D721Med (cell line): ENCODE data around the gene MANSC4.

ENCODE experiments used
- DNase-seq: peaks from one replicate; pipeline ENCODE4 v3.0.0; 2011; ENCODE audit warnings: low spot score; ENCODE audit not compliant: insufficient read length
- FAIRE-seq: peaks from 2 replicates; lab custom pipeline; 2011; peaks lifted over from hg19 to GRCh38; lab: Jason Lieb, UNC
- TF ChIP-seq, protein P1 (sequence below): IDR thresholded peaks from 2 replicates; pipeline ENCODE4 v1.5.1; 2012; ENCODE audit warnings: mild to moderate bottlenecking, control low read depth; ENCODE audit not compliant: insufficient read depth; ENCODE audit errors: missing control alignments

Gene MANSC4

DNA sequence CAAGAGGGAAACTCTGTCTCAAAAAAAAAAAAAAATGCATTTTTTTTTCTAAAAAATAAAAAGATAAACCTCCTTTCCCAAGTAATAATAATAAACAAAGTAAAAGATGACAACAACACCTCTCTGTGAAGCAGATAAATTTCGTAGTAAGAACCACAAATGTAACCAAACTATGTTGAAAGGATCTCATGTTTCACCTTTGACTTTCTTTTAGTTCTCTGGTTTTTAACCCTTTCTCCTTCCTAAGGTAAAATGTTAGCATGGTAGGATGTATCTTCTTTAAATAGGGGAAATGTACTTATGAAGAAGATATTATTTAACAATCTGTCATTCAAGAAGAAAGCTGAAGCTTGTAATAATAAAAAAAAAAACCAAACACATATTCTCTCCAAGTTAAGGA, 1.8 kb downstream of the MANSC4 start:
- no peak for DNase-seq
- FAIRE-seq = no peak
- TF ChIP-seq, protein P1, sequence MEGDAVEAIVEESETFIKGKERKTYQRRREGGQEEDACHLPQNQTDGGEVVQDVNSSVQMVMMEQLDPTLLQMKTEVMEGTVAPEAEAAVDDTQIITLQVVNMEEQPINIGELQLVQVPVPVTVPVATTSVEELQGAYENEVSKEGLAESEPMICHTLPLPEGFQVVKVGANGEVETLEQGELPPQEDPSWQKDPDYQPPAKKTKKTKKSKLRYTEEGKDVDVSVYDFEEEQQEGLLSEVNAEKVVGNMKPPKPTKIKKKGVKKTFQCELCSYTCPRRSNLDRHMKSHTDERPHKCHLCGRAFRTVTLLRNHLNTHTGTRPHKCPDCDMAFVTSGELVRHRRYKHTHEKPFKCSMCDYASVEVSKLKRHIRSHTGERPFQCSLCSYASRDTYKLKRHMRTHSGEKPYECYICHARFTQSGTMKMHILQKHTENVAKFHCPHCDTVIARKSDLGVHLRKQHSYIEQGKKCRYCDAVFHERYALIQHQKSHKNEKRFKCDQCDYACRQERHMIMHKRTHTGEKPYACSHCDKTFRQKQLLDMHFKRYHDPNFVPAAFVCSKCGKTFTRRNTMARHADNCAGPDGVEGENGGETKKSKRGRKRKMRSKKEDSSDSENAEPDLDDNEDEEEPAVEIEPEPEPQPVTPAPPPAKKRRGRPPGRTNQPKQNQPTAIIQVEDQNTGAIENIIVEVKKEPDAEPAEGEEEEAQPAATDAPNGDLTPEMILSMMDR = no peak

DNA sequence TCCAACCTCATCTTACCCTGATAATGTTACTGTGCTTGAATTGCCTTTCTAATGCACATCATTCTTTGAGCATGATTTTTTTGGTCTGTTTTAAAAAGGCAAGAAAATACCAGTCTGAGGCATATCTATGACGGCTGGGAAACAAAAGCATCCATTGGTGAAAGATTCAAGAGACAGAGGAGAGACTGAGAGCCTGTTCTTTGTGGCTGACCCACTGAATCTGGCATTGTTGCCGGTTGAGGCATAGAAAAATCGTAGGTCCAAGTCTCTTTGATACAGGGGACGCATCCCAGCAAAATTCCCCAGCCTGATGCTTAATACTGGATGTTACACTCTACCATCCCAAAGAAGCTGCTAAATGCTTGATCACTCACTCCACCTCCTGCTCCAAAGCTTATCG, 2.9 kb downstream of the MANSC4 start:
- FAIRE-seq (no peak), DNase-seq (no peak)
- TF ChIP-seq, protein P1 = no peak

DNA sequence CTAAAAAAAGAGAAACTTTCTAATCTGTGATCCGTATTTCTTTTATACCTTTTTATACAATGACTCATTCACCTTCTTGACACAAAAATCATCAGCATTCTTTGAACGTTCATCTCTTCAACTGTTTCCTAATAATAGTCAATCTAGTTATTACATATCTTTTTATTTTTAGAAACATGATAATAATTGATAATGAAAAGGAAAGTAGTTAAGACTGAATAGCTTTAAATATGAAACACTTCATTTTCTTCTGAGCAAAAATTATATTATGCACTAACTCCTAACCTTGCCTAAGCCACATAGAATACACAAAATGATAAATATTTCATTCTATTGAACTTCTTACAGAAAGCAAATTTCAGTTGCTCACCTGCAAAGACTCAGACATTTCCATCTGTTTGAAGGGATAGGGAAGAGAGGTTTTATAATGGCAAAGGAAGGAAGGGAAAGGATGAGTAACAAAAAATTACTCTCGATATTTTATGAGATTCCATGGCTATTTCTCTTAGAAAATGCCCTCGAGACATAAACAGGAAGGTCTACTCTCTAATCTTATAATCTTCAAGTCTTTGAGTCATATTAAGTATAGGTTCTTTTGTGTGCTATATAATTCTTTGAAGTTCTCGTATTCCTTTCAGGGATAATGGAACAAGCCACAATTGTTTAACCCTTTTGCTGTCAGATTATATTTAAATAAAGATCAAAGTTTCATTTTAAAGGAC, 7.5 kb downstream of the MANSC4 start:
- FAIRE-seq (no peak), DNase-seq (no peak)
- TF ChIP-seq, protein P1 = no peak

DNA sequence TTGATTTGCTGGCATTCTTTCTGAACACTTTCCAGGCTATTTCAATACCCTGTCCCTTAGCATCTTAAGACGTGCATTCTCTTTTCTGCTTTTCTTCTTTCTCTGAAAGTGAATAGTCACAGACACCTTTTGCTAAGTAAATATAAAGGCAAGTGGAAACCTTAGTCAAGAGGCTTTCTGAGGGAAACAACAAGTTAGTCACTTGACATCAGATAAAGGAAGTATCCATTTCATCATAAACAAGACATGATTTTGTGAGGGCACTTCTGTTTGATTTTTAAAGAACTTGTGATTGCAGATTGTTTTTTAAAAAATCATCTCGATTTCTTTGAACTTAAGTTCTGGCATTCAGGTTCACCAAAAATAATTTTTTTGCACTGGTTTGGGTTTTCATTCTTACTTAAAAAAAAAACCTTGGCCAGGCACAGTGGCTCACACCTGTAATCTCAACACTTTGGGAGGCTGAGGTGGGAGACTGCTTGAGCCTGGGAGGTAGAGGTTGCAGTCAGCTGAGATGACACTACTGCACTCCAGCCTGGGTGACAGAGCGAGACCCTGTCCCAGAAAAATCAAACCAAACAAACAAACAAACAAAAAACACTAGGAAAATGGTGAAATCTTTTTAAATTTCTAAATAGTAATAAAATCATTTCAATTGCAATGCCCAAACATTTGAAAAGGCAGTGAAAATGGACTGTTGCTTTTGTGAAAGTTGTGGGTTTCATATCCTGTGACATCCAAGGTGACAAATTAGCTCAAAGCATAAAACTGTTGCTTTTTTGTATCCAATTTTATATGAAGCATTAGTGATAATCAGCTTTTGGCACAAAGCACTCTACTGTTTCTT, 8.3 kb downstream of the MANSC4 start:
- FAIRE-seq = no peak
- DNase-seq = no peak
- TF ChIP-seq, protein P1 = no peak

DNA sequence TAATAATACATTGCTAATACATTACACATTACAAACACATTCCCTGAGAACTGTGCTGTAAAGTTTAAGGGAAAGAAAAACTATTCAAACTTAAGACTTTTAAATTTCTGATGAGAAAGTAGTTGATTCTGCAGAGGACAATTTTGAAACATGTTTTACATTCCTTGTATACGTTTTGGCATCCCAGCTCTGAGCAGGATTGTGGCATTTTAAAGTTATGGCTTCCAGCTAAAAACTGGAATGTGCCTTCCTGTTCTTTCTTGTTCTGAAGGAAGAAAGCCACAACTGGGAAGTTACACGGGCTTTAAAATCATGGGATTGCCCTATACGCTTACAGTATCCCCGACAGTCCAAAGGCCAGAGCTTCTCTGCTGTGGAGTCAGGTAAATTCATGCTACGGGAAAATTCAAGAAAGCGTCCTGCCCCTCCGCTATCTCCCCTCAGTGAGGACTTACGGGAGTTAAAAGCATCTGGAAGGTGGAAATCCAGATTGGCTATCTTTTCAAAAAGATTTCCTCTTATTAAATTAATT, 10.8 kb downstream of the MANSC4 start:
- no peak for DNase-seq
- no peak for FAIRE-seq
- TF ChIP-seq, protein P1 = no peak

DNA sequence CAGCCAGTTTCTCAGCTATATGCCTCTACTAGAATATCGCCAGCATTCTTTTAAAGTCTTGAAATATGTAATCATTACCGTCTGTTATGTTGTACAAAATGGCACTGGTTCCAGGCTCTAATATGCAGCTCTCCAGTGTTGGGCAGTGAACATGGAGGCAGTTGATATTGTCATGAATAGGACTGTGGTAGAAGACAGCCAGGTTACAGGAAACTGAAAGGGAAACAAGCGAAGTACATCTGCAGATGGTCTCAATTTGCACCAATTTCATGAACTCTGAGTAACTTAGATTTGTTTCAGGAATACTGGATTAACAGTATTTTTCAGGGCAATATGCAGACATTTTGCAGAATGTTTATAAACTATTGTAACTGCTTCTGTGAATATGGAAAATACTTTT, 13.4 kb downstream of the MANSC4 start:
- no peak for FAIRE-seq
- TF ChIP-seq, protein P1 = no peak
- DNase-seq = no peak
